Keratinocyte (primary cell): Measurements from ENCODE around the gene TENM4.

Experiments
- CTCF ChIP-seq, 3 experiments: IDR thresholded peaks in 1 of 3; conservative IDR thresholded peaks in 1 of 3; optimal IDR thresholded peaks in 1 of 3; 2 replicates in 2 of 3; 3 replicates in 1 of 3; pipeline versions ENCODE3 to v1.5.1; 2011; ENCODE audit warnings: low read length in 3 of 3, mild to moderate bottlenecking in 3 of 3, moderate library complexity in 2 of 3, control low read depth in 1 of 3, inconsistent platforms in 1 of 3; ENCODE audit not compliant: insufficient read depth in 2 of 3; ENCODE audit errors: extremely low read depth in 1 of 3
- EZH2 ChIP-seq: IDR thresholded peaks from one replicate; pipeline ENCODE4 v1.6.1; 2012; ENCODE audit warnings: inconsistent platforms, mild to moderate bottlenecking, low read length, moderate library complexity

GRCh38 chr11:78905756-78906155 is 535.1 kb downstream of the TENM4 start:
- no peak for TF ChIP-seq CTCF (optimal IDR thresholded peaks at IDR 0.05 in 1 of 3, IDR thresholded peaks at IDR 0.05 in 1 of 3, conservative IDR thresholded peaks at IDR 0.05 in 1 of 3; ENCODE audit: extremely low read depth in 1 of 3, insufficient read depth in 2 of 3, low read length in 3 of 3)
- no peak for TF ChIP-seq EZH2
